GM23338 (cell line): ENCODE results near the gene GRHL3. TPM values are rescaled to one million over a fixed set of nuclear protein-coding genes. Genes with fewer than 3 reads are reported as not detected.

ENCODE experiments used
- ATAC-seq: fragments of 200-7000 bp; cut with Tn5 transposase; 3 replicates; pipeline ENCODE4 v1.9.1; 2020
- DNase-seq: peaks from one replicate; pipeline ENCODE4 v3.0.0-alpha.2; 2015; ENCODE audit warnings: low spot score
- H2AFZ ChIP-seq: fragments of 200-600 bp; sonication (generic); 2 replicates; pipeline ENCODE4 v1.8.0; 2016; ENCODE audit warnings: antibody characterized with exemption, mild to moderate bottlenecking, moderate library complexity
- H3F3A ChIP-seq: fragments of 200-600 bp; sonication (generic); replicated peaks from 2 replicates; pipeline ENCODE4 v1.8.0; 2017; ENCODE audit warnings: antibody characterized with exemption, mixed run types, low read depth
- H3K27ac ChIP-seq: fragments of 200-600 bp; sonication (generic); 2 replicates; pipeline ENCODE4 v1.6.1; 2016; ENCODE audit warnings: low read depth
- H3K27me3 ChIP-seq: fragments of 200-600 bp; sonication (generic); 2 replicates; pipeline ENCODE4 v1.8.0; 2016; ENCODE audit warnings: mild to moderate bottlenecking, mixed run types, moderate library complexity; ENCODE audit not compliant: insufficient read depth
- H3K36me3 ChIP-seq: fragments of 200-600 bp; sonication (generic); 2 replicates; pipeline ENCODE4 v1.8.0; 2016; ENCODE audit warnings: mild to moderate bottlenecking; ENCODE audit not compliant: insufficient read depth
- H3K4me1 ChIP-seq: fragments of 200-600 bp; sonication (generic); 2 replicates; pipeline ENCODE4 v1.8.0; 2016; ENCODE audit warnings: mild to moderate bottlenecking, moderate library complexity; ENCODE audit not compliant: insufficient read depth
- H3K4me2 ChIP-seq: fragments of 200-600 bp; sonication (generic); 2 replicates; pipeline ENCODE4 v1.7.1; 2017; ENCODE audit warnings: mixed run types
- H3K4me3 ChIP-seq: fragments of 200-600 bp; sonication (generic); 2 replicates; pipeline ENCODE4 v1.6.1; 2016; ENCODE audit warnings: mixed run types
- H3K79me2 ChIP-seq: fragments of 200-600 bp; sonication (generic); replicated peaks from 2 replicates; pipeline ENCODE4 v1.8.0; 2017; ENCODE audit warnings: mild to moderate bottlenecking; ENCODE audit not compliant: insufficient read depth
- H3K9me2 ChIP-seq: fragments of 200-600 bp; sonication (generic); 2 replicates; pipeline ENCODE4 v1.8.0; 2017; ENCODE audit not compliant: insufficient read depth
- H4K20me1 ChIP-seq: fragments of 200-600 bp; sonication (generic); replicated peaks from 2 replicates; pipeline ENCODE4 v1.8.0; 2017; ENCODE audit warnings: mild to moderate bottlenecking; ENCODE audit not compliant: insufficient read depth
- H3K27ac Mint-ChIP-seq: 2 replicates; pipeline ENCODE4 v1.8.0; 2020; ENCODE audit warnings: inconsistent platforms, mild to moderate bottlenecking, moderate library complexity, mixed read lengths
- H3K27me3 Mint-ChIP-seq: 3 replicates; pipeline ENCODE4 v1.8.0; 2022; ENCODE audit warnings: low read depth, mild to moderate bottlenecking, moderate library complexity, mixed read lengths, inconsistent platforms; ENCODE audit not compliant: insufficient read depth, poor library complexity
- H3K36me3 Mint-ChIP-seq: 3 replicates; pipeline ENCODE4 v1.8.0; 2021; ENCODE audit warnings: low read depth, mild to moderate bottlenecking, inconsistent platforms, moderate library complexity, mixed read lengths
- H3K4me1 Mint-ChIP-seq: 3 replicates; pipeline ENCODE4 v1.8.0; 2020; ENCODE audit warnings: mild to moderate bottlenecking, inconsistent platforms, mixed read lengths
- H3K4me3 Mint-ChIP-seq: 3 replicates; pipeline ENCODE4 v1.8.0; 2021; ENCODE audit warnings: moderate library complexity, mild to moderate bottlenecking, inconsistent platforms, mixed read lengths
- H3K9me3 Mint-ChIP-seq: 3 replicates; pipeline ENCODE4 v1.8.0; 2020; ENCODE audit warnings: moderate library complexity, mild to moderate bottlenecking, inconsistent platforms, mixed read lengths
- CREB1 ChIP-seq: fragments of 250-450 bp; sonication (Bioruptor Pico); IDR thresholded peaks from 2 replicates; pipeline ENCODE4 v1.5.0; 2020; ENCODE audit warnings: low read depth, mild to moderate bottlenecking, moderate library complexity
- CTCF ChIP-seq, 2 experiments: fragments of 200-600 bp in 1 of 2; sonication (generic) in 1 of 2; conservative IDR thresholded peaks; 2 replicates each; pipeline versions ENCODE4 v1.5.1 to v1.6.1; 2016 to 2017; ENCODE audit warnings: antibody characterized with exemption in 2 of 2, low read depth in 2 of 2, mild to moderate bottlenecking in 2 of 2, moderate library complexity in 1 of 2
- ETS1 ChIP-seq: IDR thresholded peaks from 2 replicates; pipeline ENCODE4 v1.6.1; 2016; ENCODE audit warnings: antibody characterized with exemption
- JUNB ChIP-seq: IDR thresholded peaks from one replicate; pipeline ENCODE4 v1.6.1; 2016; ENCODE audit warnings: antibody characterized with exemption; ENCODE audit not compliant: unreplicated experiment
- NANOG ChIP-seq: IDR thresholded peaks from 2 replicates; pipeline ENCODE4 v1.6.1; 2016; ENCODE audit warnings: antibody characterized with exemption, borderline replicate concordance
- POLR2AphosphoS5 ChIP-seq: IDR thresholded peaks from 2 replicates; pipeline ENCODE4 v1.6.1; 2016; ENCODE audit warnings: antibody characterized with exemption, low read depth
- STAT1 ChIP-seq: IDR thresholded peaks from one replicate; pipeline ENCODE4 v1.6.1; 2016; ENCODE audit warnings: antibody characterized with exemption; ENCODE audit not compliant: unreplicated experiment
- ZNF331 ChIP-seq: fragments of 250-450 bp; sonication (Bioruptor Pico); IDR thresholded peaks from 2 replicates; pipeline ENCODE4 v1.5.0; 2020; ENCODE audit warnings: low read depth, mild to moderate bottlenecking, moderate library complexity
- polyA plus RNA-seq: library from polyadenylated mRNA; unstranded; fragments of >200 nt; fragmentation: Nextera tagmentation; extraction: Ambion mirVana; gene quantifications from 2 replicates; pipeline ENCODE4 v1.2.1, GENCODE V29; 2016
- total RNA-seq: library from RNA; depleted of rRNA; stranded (reverse); fragments of >200 nt; shearing (Covaris generic); gene quantifications from 2 replicates; pipeline ENCODE4 v1.2.3, GENCODE V29; 2014
- TF ChIP-seq, protein P1 (sequence below): IDR thresholded peaks from one replicate; pipeline ENCODE4 v1.6.1; 2018; ENCODE audit warnings: antibody characterized with exemption; ENCODE audit not compliant: unreplicated experiment
- TF ChIP-seq, protein P2 (sequence below): fragments of 250-450 bp; sonication (Bioruptor Pico); IDR thresholded peaks from 2 replicates; pipeline ENCODE4 v1.5.0; 2020; ENCODE audit warnings: mild to moderate bottlenecking, moderate library complexity

The GRHL3 gene
- total and polyA plus RNA-seq, 2 experiments from 2014 or later = 0.78 to 1.1 TPM

- H3K9me3 Mint-ChIP-seq = no peaks in the 10 kb centered on the region
- no peaks in the 10 kb centered on the region for H3K36me3 Mint-ChIP-seq
- H3F3A ChIP-seq = no peaks in the 10 kb centered on the region
- no peaks in the 10 kb centered on the region for H3K79me2 ChIP-seq
- no peaks in the 10 kb centered on the region for H4K20me1 ChIP-seq
- no peaks in the 10 kb centered on the region for H3K9me2 ChIP-seq
- no peak overlapping the region for H3K27ac ChIP-seq
- no peaks in the 10 kb centered on the region for H3K27me3 ChIP-seq
- no peak overlapping the region for H2AFZ ChIP-seq
- H3K4me3 Mint-ChIP-seq = no peak overlapping the region
- peaks cover 7% of the 10 kb centered on the region for H3K27me3 Mint-ChIP-seq
- H3K4me2 ChIP-seq = no peak overlapping the region
- no peak overlapping the region for H3K27ac Mint-ChIP-seq
- peaks cover 5% of the 10 kb centered on the region; the same call in 2 of the 3 replicates for H3K4me1 Mint-ChIP-seq
- H3K4me3 ChIP-seq = no peak overlapping the region
- no peak for TF ChIP-seq POLR2AphosphoS5
- TF ChIP-seq ZNF331 (CRISPR knock-in tag) = no peak
- TF ChIP-seq ETS1 = no peak
- H3K4me1 ChIP-seq = no peaks in the 10 kb centered on the region
- ATAC-seq (no peak), DNase-seq (no peak)
- no peaks in the 10 kb centered on the region for H3K36me3 ChIP-seq
These were observed 50.6 kb downstream of the GRHL3 start for GRCh38 chr1:24369801-24370200.

DNA sequence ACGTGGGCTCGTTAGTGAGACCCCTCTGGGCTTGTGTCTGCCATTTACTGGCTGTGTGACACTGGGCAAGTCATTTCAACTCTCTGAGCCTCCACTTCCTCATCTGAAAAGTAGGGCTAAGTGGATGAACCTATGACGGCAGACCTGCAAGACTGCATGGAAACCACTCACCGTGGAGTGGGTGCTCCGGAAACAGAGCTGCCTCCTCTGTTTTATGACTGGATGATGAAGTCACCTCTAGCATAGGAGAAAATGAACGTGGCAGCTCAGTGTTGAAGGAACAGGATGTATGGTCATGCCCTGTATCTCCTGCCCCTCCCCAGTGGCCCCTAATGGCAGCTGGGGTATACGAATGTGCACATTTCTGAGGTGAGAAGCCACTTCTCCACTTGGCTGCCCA, 53.9 kb downstream of the GRHL3 start:
- Histone ChIP-seq H2AFZ (no peak overlapping the region), H3K9me2 (no peaks in the 10 kb centered on the region), H3F3A (no peaks in the 10 kb centered on the region), H3K27me3 (no peaks in the 10 kb centered on the region), H3K4me1 (no peaks in the 10 kb centered on the region), H3K79me2 (no peaks in the 10 kb centered on the region), H3K36me3 (no peaks in the 10 kb centered on the region), H3K4me2 (no peak overlapping the region), H3K27ac (no peak overlapping the region), H4K20me1 (no peaks in the 10 kb centered on the region), H3K4me3 (no peak overlapping the region)
- peaks cover 19% of the 10 kb centered on the region for H3K4me1 Mint-ChIP-seq
- no peaks in the 10 kb centered on the region for H3K9me3 Mint-ChIP-seq
- H3K36me3 Mint-ChIP-seq = no peaks in the 10 kb centered on the region
- ATAC-seq (no peak), DNase-seq (no peak)
- no peak overlapping the region for H3K4me3 Mint-ChIP-seq
- H3K27ac Mint-ChIP-seq = no peak overlapping the region; the same call in 1 of the 2 replicates
- peaks cover 5% of the 10 kb centered on the region for H3K27me3 Mint-ChIP-seq
- TF ChIP-seq, protein P1, sequence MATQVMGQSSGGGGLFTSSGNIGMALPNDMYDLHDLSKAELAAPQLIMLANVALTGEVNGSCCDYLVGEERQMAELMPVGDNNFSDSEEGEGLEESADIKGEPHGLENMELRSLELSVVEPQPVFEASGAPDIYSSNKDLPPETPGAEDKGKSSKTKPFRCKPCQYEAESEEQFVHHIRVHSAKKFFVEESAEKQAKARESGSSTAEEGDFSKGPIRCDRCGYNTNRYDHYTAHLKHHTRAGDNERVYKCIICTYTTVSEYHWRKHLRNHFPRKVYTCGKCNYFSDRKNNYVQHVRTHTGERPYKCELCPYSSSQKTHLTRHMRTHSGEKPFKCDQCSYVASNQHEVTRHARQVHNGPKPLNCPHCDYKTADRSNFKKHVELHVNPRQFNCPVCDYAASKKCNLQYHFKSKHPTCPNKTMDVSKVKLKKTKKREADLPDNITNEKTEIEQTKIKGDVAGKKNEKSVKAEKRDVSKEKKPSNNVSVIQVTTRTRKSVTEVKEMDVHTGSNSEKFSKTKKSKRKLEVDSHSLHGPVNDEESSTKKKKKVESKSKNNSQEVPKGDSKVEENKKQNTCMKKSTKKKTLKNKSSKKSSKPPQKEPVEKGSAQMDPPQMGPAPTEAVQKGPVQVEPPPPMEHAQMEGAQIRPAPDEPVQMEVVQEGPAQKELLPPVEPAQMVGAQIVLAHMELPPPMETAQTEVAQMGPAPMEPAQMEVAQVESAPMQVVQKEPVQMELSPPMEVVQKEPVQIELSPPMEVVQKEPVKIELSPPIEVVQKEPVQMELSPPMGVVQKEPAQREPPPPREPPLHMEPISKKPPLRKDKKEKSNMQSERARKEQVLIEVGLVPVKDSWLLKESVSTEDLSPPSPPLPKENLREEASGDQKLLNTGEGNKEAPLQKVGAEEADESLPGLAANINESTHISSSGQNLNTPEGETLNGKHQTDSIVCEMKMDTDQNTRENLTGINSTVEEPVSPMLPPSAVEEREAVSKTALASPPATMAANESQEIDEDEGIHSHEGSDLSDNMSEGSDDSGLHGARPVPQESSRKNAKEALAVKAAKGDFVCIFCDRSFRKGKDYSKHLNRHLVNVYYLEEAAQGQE = no peak
- TF ChIP-seq CTCF (conservative IDR thresholded peaks at IDR 0.05; ENCODE audit: low read depth in 2 of 2) = no peak
- TF ChIP-seq, protein P2, sequence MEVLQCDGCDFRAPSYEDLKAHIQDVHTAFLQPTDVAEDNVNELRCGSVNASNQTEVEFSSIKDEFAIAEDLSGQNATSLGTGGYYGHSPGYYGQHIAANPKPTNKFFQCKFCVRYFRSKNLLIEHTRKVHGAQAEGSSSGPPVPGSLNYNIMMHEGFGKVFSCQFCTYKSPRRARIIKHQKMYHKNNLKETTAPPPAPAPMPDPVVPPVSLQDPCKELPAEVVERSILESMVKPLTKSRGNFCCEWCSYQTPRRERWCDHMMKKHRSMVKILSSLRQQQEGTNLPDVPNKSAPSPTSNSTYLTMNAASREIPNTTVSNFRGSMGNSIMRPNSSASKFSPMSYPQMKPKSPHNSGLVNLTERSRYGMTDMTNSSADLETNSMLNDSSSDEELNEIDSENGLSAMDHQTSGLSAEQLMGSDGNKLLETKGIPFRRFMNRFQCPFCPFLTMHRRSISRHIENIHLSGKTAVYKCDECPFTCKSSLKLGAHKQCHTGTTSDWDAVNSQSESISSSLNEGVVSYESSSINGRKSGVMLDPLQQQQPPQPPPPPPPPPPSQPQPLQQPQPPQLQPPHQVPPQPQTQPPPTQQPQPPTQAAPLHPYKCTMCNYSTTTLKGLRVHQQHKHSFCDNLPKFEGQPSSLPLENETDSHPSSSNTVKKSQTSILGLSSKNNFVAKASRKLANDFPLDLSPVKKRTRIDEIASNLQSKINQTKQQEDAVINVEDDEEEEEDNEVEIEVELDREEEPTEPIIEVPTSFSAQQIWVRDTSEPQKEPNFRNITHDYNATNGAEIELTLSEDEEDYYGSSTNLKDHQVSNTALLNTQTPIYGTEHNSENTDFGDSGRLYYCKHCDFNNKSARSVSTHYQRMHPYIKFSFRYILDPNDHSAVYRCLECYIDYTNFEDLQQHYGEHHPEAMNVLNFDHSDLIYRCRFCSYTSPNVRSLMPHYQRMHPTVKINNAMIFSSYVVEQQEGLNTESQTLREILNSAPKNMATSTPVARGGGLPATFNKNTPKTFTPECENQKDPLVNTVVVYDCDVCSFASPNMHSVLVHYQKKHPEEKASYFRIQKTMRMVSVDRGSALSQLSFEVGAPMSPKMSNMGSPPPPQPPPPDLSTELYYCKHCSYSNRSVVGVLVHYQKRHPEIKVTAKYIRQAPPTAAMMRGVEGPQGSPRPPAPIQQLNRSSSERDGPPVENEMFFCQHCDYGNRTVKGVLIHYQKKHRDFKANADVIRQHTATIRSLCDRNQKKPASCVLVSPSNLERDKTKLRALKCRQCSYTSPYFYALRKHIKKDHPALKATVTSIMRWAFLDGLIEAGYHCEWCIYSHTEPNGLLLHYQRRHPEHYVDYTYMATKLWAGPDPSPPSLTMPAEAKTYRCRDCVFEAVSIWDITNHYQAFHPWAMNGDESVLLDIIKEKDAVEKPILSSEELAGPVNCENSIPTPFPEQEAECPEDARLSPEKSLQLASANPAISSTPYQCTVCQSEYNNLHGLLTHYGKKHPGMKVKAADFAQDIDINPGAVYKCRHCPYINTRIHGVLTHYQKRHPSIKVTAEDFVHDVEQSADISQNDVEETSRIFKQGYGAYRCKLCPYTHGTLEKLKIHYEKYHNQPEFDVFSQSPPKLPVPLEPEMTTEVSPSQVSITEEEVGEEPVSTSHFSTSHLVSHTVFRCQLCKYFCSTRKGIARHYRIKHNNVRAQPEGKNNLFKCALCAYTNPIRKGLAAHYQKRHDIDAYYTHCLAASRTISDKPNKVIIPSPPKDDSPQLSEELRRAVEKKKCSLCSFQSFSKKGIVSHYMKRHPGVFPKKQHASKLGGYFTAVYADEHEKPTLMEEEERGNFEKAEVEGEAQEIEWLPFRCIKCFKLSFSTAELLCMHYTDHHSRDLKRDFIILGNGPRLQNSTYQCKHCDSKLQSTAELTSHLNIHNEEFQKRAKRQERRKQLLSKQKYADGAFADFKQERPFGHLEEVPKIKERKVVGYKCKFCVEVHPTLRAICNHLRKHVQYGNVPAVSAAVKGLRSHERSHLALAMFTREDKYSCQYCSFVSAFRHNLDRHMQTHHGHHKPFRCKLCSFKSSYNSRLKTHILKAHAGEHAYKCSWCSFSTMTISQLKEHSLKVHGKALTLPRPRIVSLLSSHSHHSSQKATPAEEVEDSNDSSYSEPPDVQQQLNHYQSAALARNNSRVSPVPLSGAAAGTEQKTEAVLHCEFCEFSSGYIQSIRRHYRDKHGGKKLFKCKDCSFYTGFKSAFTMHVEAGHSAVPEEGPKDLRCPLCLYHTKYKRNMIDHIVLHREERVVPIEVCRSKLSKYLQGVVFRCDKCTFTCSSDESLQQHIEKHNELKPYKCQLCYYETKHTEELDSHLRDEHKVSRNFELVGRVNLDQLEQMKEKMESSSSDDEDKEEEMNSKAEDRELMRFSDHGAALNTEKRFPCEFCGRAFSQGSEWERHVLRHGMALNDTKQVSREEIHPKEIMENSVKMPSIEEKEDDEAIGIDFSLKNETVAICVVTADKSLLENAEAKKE (CRISPR knock-in tag) = no peak
- TF ChIP-seq POLR2AphosphoS5 = no peak
- TF ChIP-seq JUNB = no peak
- TF ChIP-seq STAT1 = no peak
- TF ChIP-seq ZNF331 (CRISPR knock-in tag) = no peak
- TF ChIP-seq NANOG = no peak
- no peak for TF ChIP-seq CREB1 (CRISPR knock-in tag)
